NCI-H1436 treated with DMSO at 0.1 percent for 48 hours (cell line): Measurements from ENCODE around the gene SNX9.
"Not testable (repeated sequence)": the region's sequence is repeated elsewhere in the genome, so short reads cannot be mapped to it uniquely, and the experiment has no call there.

Experiments
- DNase-seq: peaks from one replicate; lab custom pipeline; 2025; lab: John Stamatoyannopoulos, UW

Gene SNX9

GRCh38 chr6:157954150-157955117, 131.4 kb downstream of the SNX9 start:
- DNase-seq, result no peak

- DNase-seq, result no peak
Measured at GRCh38 chr6:157955675-157956074, 132.6 kb downstream of the SNX9 start.

- no peak for DNase-seq
Measured at GRCh38 chr6:157956171-157956730, 133.2 kb downstream of the SNX9 start.

- DNase-seq, result no peak
Measured at GRCh38 chr6:157959451-157960227, 136.6 kb downstream of the SNX9 start.

GRCh38 chr6:157961153-157961831, 138.2 kb downstream of the SNX9 start:
- DNase-seq, result no peak

- no peak for DNase-seq
Measured at GRCh38 chr6:157961832-157962575, 139.0 kb downstream of the SNX9 start.

- DNase-seq, result no peak
Measured at GRCh38 chr6:157962601-157963302, 139.7 kb downstream of the SNX9 start.

GRCh38 chr6:157964100-157964499, 141.1 kb downstream of the SNX9 start:
- no peak for DNase-seq

GRCh38 chr6:157965387-157965786, 142.3 kb downstream of the SNX9 start:
- no peak for DNase-seq

- DNase-seq, result no peak
Measured at GRCh38 chr6:157966589-157966977, 143.5 kb downstream of the SNX9 start.

GRCh38 chr6:157967020-157967419, 144.0 kb downstream of the SNX9 start:
- DNase-seq, result no peak

GRCh38 chr6:157967486-157967885, 144.4 kb downstream of the SNX9 start:
- DNase-seq, result no peak

GRCh38 chr6:157972177-157972576, 149.1 kb downstream of the SNX9 start:
- DNase-seq, result not testable (repeated sequence)

GRCh38 chr6:157974341-157974894, 151.4 kb downstream of the SNX9 start:
- DNase-seq, result no peak

- DNase-seq, result no peak
Measured at GRCh38 chr6:157974967-157975366, 151.9 kb downstream of the SNX9 start.

- no peak for DNase-seq
Measured at GRCh38 chr6:157975456-157975855, 152.4 kb downstream of the SNX9 start.

GRCh38 chr6:157976345-157977175, 153.5 kb downstream of the SNX9 start:
- DNase-seq, result no peak

- no peak for DNase-seq
Measured at GRCh38 chr6:157977176-157977804, 154.2 kb downstream of the SNX9 start.
